Endodermal cell (in vitro differentiated cells): ENCODE measurements around the gene SDHAF4. TPM values are rescaled to one million over a fixed set of nuclear protein-coding genes. Genes with fewer than 3 reads are reported as not detected.

Experiments
- DNase-seq: peaks from one replicate; pipeline ENCODE4 v3.0.0-alpha.2; 2017
- H3K27ac ChIP-seq: 2 replicates; pipeline ENCODE4 v1.5.1; 2013; ENCODE audit warnings: mild to moderate bottlenecking, low read depth, low read length, moderate library complexity
- H3K27me3 ChIP-seq: 2 replicates; pipeline ENCODE4 v1.6.1; 2013; ENCODE audit warnings: mild to moderate bottlenecking, low read length, moderate library complexity; ENCODE audit not compliant: insufficient read depth, control insufficient read depth, poor library complexity, severe bottlenecking
- H3K36me3 ChIP-seq: 2 replicates; pipeline ENCODE4 v1.7.0; 2013; ENCODE audit warnings: mild to moderate bottlenecking, low read length, moderate library complexity; ENCODE audit not compliant: control insufficient read depth, insufficient read depth
- H3K4me1 ChIP-seq: one replicate; pipeline ENCODE4 v1.7.0; 2013; ENCODE audit warnings: low read length; ENCODE audit not compliant: control insufficient read depth, insufficient read depth
- H3K4me3 ChIP-seq: 2 replicates; pipeline ENCODE4 v1.5.1; 2013; ENCODE audit warnings: mild to moderate bottlenecking, low read length, moderate library complexity
- H3K9ac ChIP-seq: 2 replicates; pipeline ENCODE4 v1.6.1; 2013; ENCODE audit warnings: mild to moderate bottlenecking, low read length, moderate library complexity; ENCODE audit not compliant: poor library complexity, severe bottlenecking; ENCODE audit errors: extremely low read depth
- H3K9me3 ChIP-seq: 2 replicates; pipeline ENCODE4 v1.6.1; 2013; ENCODE audit warnings: mild to moderate bottlenecking, low read length, moderate library complexity; ENCODE audit not compliant: control insufficient read depth
- H3K27ac Mint-ChIP-seq: 2 replicates; pipeline ENCODE4 v1.8.0; 2020; ENCODE audit warnings: mixed read lengths
- H3K27me3 Mint-ChIP-seq: 2 replicates; pipeline ENCODE4 v1.8.0; 2021; ENCODE audit warnings: mild to moderate bottlenecking, mixed read lengths; ENCODE audit not compliant: insufficient read depth
- H3K36me3 Mint-ChIP-seq: 2 replicates; pipeline ENCODE4 v1.8.0; 2020; ENCODE audit warnings: low read depth, mixed read lengths
- H3K4me1 Mint-ChIP-seq: 2 replicates; pipeline ENCODE4 v1.8.0; 2020; ENCODE audit warnings: mixed read lengths
- H3K4me3 Mint-ChIP-seq: 2 replicates; pipeline ENCODE4 v1.8.0; 2020; ENCODE audit warnings: mild to moderate bottlenecking, moderate library complexity, mixed read lengths
- H3K9me3 Mint-ChIP-seq: 2 replicates; pipeline ENCODE4 v1.8.0; 2020; ENCODE audit warnings: mild to moderate bottlenecking, mixed read lengths
- WGBS, 2 experiments: methylation state at CpG; one replicate each; pipeline versions ENCODE4 v1.1.5 to v1.1.7; 2013; ENCODE audit warnings: missing lambda C conversion rate in 2 of 2, mixed read lengths in 1 of 2; ENCODE audit not compliant: insufficient coverage in 1 of 2, insufficient read length in 1 of 2; 5-methylcytosine and 5-hydroxymethylcytosine counted together
- total RNA-seq, 2 donors: library from RNA; stranded (reverse); fragmentation: NEBNext Ultra II Directional in 1 of 2; extraction: Animal tissue kit (Norgen Biotek cat#: 25700) in 1 of 2; gene quantifications; 2 replicates in 1 of 2; 3 replicates in 1 of 2; pipeline ENCODE4 v1.2.1, GENCODE V29; 2021
- TF ChIP-seq, protein P1 (sequence below): fragments of 200-600 bp; sonication (generic); conservative IDR thresholded peaks from 2 replicates; pipeline ENCODE4 v1.5.0; 2021; ENCODE audit warnings: antibody characterized with exemption, mild to moderate bottlenecking

Gene SDHAF4
- total RNA-seq, 2 donors from 2014 or later: 23.5 to 47.4 TPM

DNA sequence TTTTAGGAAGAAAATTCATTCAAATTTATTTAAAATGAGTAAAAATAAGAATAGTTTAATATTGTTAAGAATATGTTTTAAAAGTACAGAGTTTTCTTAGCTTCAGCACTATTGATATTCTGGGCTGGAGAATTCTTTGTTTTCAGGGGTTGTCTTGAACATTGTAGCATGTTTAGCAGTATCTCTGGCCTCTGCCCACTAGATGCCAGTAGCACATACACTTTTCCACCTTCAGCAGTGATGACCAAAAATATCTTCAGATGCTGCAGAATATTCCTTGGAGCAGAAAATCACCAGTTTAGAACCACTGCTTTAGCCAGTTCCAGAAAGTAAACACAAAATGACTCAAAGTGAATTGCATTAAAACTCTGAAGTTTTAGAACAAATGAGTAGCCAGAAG, 19.4 kb upstream of the SDHAF4 start:
- no peaks in the 10 kb centered on the region for H3K27me3 ChIP-seq
- H3K36me3 Mint-ChIP-seq: peaks cover 5% of the 10 kb centered on the region
- H3K9me3 ChIP-seq: no peaks in the 10 kb centered on the region
- H3K4me3 Mint-ChIP-seq: no peak overlapping the region
- no peaks in the 10 kb centered on the region for H3K4me1 ChIP-seq
- H3K36me3 ChIP-seq: no peaks in the 10 kb centered on the region
- H3K9ac ChIP-seq: no peak overlapping the region
- no peak overlapping the region for H3K27ac ChIP-seq
- no peak overlapping the region for H3K27ac Mint-ChIP-seq
- H3K4me3 ChIP-seq: no peak overlapping the region
- DNase-seq: no peak
- no peaks in the 10 kb centered on the region for H3K9me3 Mint-ChIP-seq
- no peaks in the 10 kb centered on the region for H3K27me3 Mint-ChIP-seq
- H3K4me1 Mint-ChIP-seq: no peaks in the 10 kb centered on the region
- TF ChIP-seq, protein P1, sequence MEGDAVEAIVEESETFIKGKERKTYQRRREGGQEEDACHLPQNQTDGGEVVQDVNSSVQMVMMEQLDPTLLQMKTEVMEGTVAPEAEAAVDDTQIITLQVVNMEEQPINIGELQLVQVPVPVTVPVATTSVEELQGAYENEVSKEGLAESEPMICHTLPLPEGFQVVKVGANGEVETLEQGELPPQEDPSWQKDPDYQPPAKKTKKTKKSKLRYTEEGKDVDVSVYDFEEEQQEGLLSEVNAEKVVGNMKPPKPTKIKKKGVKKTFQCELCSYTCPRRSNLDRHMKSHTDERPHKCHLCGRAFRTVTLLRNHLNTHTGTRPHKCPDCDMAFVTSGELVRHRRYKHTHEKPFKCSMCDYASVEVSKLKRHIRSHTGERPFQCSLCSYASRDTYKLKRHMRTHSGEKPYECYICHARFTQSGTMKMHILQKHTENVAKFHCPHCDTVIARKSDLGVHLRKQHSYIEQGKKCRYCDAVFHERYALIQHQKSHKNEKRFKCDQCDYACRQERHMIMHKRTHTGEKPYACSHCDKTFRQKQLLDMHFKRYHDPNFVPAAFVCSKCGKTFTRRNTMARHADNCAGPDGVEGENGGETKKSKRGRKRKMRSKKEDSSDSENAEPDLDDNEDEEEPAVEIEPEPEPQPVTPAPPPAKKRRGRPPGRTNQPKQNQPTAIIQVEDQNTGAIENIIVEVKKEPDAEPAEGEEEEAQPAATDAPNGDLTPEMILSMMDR: peak; percentile 72

DNA sequence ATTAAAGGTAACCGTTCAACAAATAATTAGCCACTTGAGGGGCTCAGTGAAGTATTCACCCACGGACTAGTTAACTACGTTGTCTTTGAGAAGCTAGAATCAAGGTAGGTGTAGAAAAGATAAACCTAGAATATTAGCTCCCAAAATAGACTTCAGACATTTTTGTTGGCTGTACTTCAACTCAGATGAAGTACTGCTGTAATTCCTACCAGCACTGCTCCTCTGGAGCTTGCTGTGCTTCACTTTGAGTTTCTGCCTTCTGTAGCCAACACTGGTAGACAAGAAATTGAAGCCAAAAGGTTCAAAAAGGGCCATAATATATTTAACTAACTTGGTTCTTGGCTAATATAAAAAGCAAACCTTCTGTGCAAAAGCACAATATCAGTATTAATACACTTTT, 18.8 kb upstream of the SDHAF4 start:
- Mint-ChIP-seq H3K27ac (no peak overlapping the region), H3K4me3 (no peak overlapping the region), H3K4me1 (no peaks in the 10 kb centered on the region), H3K36me3 (peaks cover 5% of the 10 kb centered on the region), H3K9me3 (no peaks in the 10 kb centered on the region), H3K27me3 (no peaks in the 10 kb centered on the region)
- Histone ChIP-seq H3K36me3 (no peaks in the 10 kb centered on the region), H3K27ac (no peak overlapping the region), H3K27me3 (no peaks in the 10 kb centered on the region), H3K4me3 (no peak overlapping the region), H3K4me1 (no peaks in the 10 kb centered on the region), H3K9ac (no peak overlapping the region), H3K9me3 (no peaks in the 10 kb centered on the region)
- TF ChIP-seq, protein P1: no peak
- DNase-seq: no peak
- WGBS, 2 experiments: 90 to 95% methylated on average over 3 of the region's 3 CpGs

DNA sequence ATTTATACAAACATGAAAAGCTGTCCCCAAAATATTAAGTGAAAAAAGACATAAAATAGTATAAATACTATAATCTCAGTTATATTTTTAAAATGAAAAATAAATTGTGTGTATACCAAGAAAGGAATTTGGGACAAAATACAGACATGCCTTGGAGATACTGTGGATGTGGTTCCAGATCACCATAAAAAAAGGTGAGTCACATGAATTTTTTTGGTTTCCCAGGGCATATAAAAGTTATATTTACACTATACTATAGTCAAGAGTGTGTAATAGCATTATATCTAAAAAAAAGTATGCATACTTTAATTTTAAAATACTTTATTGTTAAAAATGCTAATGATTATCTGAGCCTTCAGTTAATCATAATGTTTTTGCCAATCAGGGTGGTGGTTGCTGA, 17.4 kb upstream of the SDHAF4 start:
- no peaks in the 10 kb centered on the region for H3K9me3 Mint-ChIP-seq
- Histone ChIP-seq H3K27me3 (no peaks in the 10 kb centered on the region), H3K9me3 (no peaks in the 10 kb centered on the region), H3K36me3 (no peaks in the 10 kb centered on the region), H3K9ac (no peak overlapping the region), H3K27ac (no peak overlapping the region), H3K4me3 (no peak overlapping the region), H3K4me1 (no peaks in the 10 kb centered on the region)
- no peak for DNase-seq
- H3K4me3 Mint-ChIP-seq: no peak overlapping the region
- H3K27me3 Mint-ChIP-seq: no peaks in the 10 kb centered on the region
- H3K36me3 Mint-ChIP-seq: peaks cover 5% of the 10 kb centered on the region
- no peak overlapping the region for H3K27ac Mint-ChIP-seq
- TF ChIP-seq, protein P1: no peak
- no peaks in the 10 kb centered on the region for H3K4me1 Mint-ChIP-seq
